NCI-H82 treated with DMSO at 0.1 percent for 48 hours (cell line): ENCODE results near the gene TRIO.

Source experiments
- DNase-seq: peaks from one replicate; lab custom pipeline; 2025; ENCODE audit not compliant: unreplicated experiment; lab: John Stamatoyannopoulos, UW

Gene TRIO

GRCh38 chr5:14244721-14245120 lies 101.6 kb downstream of the TRIO start:
- no peak for DNase-seq

GRCh38 chr5:14245132-14245925 lies 102.2 kb downstream of the TRIO start:
- DNase-seq, result no peak

- DNase-seq, result no peak
These were observed 103.4 kb downstream of the TRIO start for GRCh38 chr5:14246350-14247053.

- DNase-seq, result no peak
These were observed 103.9 kb downstream of the TRIO start for GRCh38 chr5:14247054-14247386.

GRCh38 chr5:14249258-14250082 lies 106.3 kb downstream of the TRIO start:
- DNase-seq, result no peak

- peak; percentile 81 for DNase-seq
These were observed 107.0 kb downstream of the TRIO start for GRCh38 chr5:14250084-14250695.

- no peak for DNase-seq
These were observed 107.9 kb downstream of the TRIO start for GRCh38 chr5:14250748-14251701.

GRCh38 chr5:14251733-14252132 lies 108.6 kb downstream of the TRIO start:
- no peak for DNase-seq

- no peak for DNase-seq
These were observed 109.7 kb downstream of the TRIO start for GRCh38 chr5:14252793-14253192.

GRCh38 chr5:14254686-14255085 lies 111.5 kb downstream of the TRIO start:
- no peak for DNase-seq

- no peak for DNase-seq
These were observed 113.0 kb downstream of the TRIO start for GRCh38 chr5:14256026-14256690.

- no peak for DNase-seq
These were observed 113.7 kb downstream of the TRIO start for GRCh38 chr5:14256756-14257393.

- DNase-seq, result no peak
These were observed 114.9 kb downstream of the TRIO start for GRCh38 chr5:14257995-14258403.

GRCh38 chr5:14258840-14259239 lies 115.7 kb downstream of the TRIO start:
- no peak for DNase-seq

GRCh38 chr5:14260637-14261036 lies 117.5 kb downstream of the TRIO start:
- DNase-seq, result no peak

- peak; percentile 27 for DNase-seq
These were observed 118.1 kb downstream of the TRIO start for GRCh38 chr5:14261235-14261634.

GRCh38 chr5:14261856-14262611 lies 118.9 kb downstream of the TRIO start:
- DNase-seq, result no peak

- DNase-seq, result no peak
These were observed 120.0 kb downstream of the TRIO start for GRCh38 chr5:14263113-14263512.
